Measurements from ENCODE around the gene SPTB.

GRCh38 chr14:64733321-64733720 lies 146.4 kb downstream of the SPTB start:
- TF ChIP-seq, protein P1, sequence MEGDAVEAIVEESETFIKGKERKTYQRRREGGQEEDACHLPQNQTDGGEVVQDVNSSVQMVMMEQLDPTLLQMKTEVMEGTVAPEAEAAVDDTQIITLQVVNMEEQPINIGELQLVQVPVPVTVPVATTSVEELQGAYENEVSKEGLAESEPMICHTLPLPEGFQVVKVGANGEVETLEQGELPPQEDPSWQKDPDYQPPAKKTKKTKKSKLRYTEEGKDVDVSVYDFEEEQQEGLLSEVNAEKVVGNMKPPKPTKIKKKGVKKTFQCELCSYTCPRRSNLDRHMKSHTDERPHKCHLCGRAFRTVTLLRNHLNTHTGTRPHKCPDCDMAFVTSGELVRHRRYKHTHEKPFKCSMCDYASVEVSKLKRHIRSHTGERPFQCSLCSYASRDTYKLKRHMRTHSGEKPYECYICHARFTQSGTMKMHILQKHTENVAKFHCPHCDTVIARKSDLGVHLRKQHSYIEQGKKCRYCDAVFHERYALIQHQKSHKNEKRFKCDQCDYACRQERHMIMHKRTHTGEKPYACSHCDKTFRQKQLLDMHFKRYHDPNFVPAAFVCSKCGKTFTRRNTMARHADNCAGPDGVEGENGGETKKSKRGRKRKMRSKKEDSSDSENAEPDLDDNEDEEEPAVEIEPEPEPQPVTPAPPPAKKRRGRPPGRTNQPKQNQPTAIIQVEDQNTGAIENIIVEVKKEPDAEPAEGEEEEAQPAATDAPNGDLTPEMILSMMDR (conservative IDR thresholded peaks at IDR 0.05; ENCODE audit: low read depth, low read length): no peak
- TF ChIP-seq EZH2 (IDR thresholded peaks at IDR 0.05; ENCODE audit: borderline replicate concordance, low read depth, low read length, poor library complexity, severe bottlenecking): no peak
